Liver (tissue), 9 donors: ENCODE data around the gene NTN1. TPM values are rescaled to one million over a fixed set of nuclear protein-coding genes. Genes with fewer than 3 reads are reported as not detected.

Experiments
- DNase-seq: peaks from one replicate; pipeline ENCODE4 v3.0.0-alpha.2; 2017; ENCODE audit warnings: low spot score
- H3K27ac ChIP-seq, 2 donors: one replicate each; pipeline ENCODE4 v1.7.0; 2013; ENCODE audit warnings: inconsistent platforms in 2 of 2, low read length in 2 of 2, control low read depth in 1 of 2, low read depth in 1 of 2, mild to moderate bottlenecking in 1 of 2
- H3K27me3 ChIP-seq, 4 donors: one replicate each; pipeline versions ENCODE4 v1.6.1 to v1.7.0; 2013; ENCODE audit warnings: low read length in 3 of 4, inconsistent platforms in 1 of 4, mild to moderate bottlenecking in 1 of 4, moderate library complexity in 1 of 4; ENCODE audit not compliant: control insufficient read depth in 4 of 4, insufficient read depth in 4 of 4
- H3K36me3 ChIP-seq, 4 donors: one replicate each; pipeline versions ENCODE4 v1.6.1 to v1.7.0; 2013; ENCODE audit warnings: low read length in 3 of 4, mild to moderate bottlenecking in 3 of 4, low read depth in 1 of 4, moderate library complexity in 1 of 4; ENCODE audit not compliant: control insufficient read depth in 4 of 4, insufficient read depth in 3 of 4
- H3K4me1 ChIP-seq, 4 donors: one replicate each; pipeline versions ENCODE4 v1.6.1 to v1.7.0; 2013; ENCODE audit warnings: low read length in 3 of 4, mild to moderate bottlenecking in 3 of 4, moderate library complexity in 1 of 4; ENCODE audit not compliant: control insufficient read depth in 4 of 4, insufficient read depth in 4 of 4
- H3K4me3 ChIP-seq, 3 donors: one replicate each; pipeline versions ENCODE4 v1.6.1 to v1.7.0; 2013; ENCODE audit warnings: low read length in 3 of 3, control low read depth in 1 of 3, low read depth in 1 of 3, mild to moderate bottlenecking in 1 of 3
- H3K9ac ChIP-seq, 2 donors: one replicate each; pipeline ENCODE4 v1.7.0; 2013; ENCODE audit warnings: low read length in 2 of 2, mild to moderate bottlenecking in 2 of 2, moderate library complexity in 2 of 2, control low read depth in 1 of 2, low read depth in 1 of 2
- H3K9me3 ChIP-seq, 4 donors: one replicate each; pipeline versions ENCODE4 v1.6.1 to v1.7.0; 2013; ENCODE audit warnings: low read length in 3 of 4; ENCODE audit not compliant: control insufficient read depth in 4 of 4
- EGR1 ChIP-seq, 2 donors: IDR thresholded peaks; 2 replicates each; pipeline ENCODE4 v1.6.1; 2016 to 2018; ENCODE audit warnings: antibody characterized with exemption in 2 of 2, low read depth in 2 of 2
- FOXA1 ChIP-seq: IDR thresholded peaks from 2 replicates; pipeline ENCODE4 v1.6.1; 2016; ENCODE audit warnings: antibody characterized with exemption
- FOXA2 ChIP-seq: IDR thresholded peaks from 2 replicates; pipeline ENCODE4 v1.6.1; 2016; ENCODE audit warnings: antibody characterized with exemption
- JUND ChIP-seq, 2 donors: IDR thresholded peaks; 2 replicates each; pipeline ENCODE4 v1.6.1; 2016; ENCODE audit warnings: antibody characterized with exemption in 2 of 2
- MAX ChIP-seq: IDR thresholded peaks from 2 replicates; pipeline ENCODE4 v1.6.1; 2016; ENCODE audit warnings: antibody characterized with exemption
- NR2F2 ChIP-seq: IDR thresholded peaks from 2 replicates; pipeline ENCODE4 v1.6.1; 2016; ENCODE audit warnings: antibody characterized with exemption
- REST ChIP-seq: IDR thresholded peaks from 2 replicates; pipeline ENCODE4 v1.6.1; 2016; ENCODE audit warnings: antibody characterized with exemption, mild to moderate bottlenecking
- TAF1 ChIP-seq: conservative IDR thresholded peaks from 2 replicates; pipeline ENCODE4 v1.6.1; 2016; ENCODE audit warnings: antibody characterized with exemption, mild to moderate bottlenecking
- YY1 ChIP-seq: IDR thresholded peaks from 2 replicates; pipeline ENCODE4 v1.6.1; 2016; ENCODE audit warnings: antibody characterized with exemption, mild to moderate bottlenecking
- ZBTB33 ChIP-seq: IDR thresholded peaks from 2 replicates; pipeline ENCODE4 v1.6.1; 2016; ENCODE audit warnings: antibody characterized with exemption
- WGBS: extraction: QIAGEN DNeasy Blood & Tissue Kit; methylation state at CpG from one replicate; pipeline ENCODE4 v1.1.7; 2013; 5-methylcytosine and 5-hydroxymethylcytosine counted together
- polyA plus RNA-seq, 2 donors: library from polyadenylated mRNA; stranded (reverse) in 1 of 2; unstranded in 1 of 2; fragments of 200-250 nt in 1 of 2; fragments of >200 nt in 1 of 2; fragmentation: Nextera tagmentation in 1 of 2; extraction: Ambion mirVana in 1 of 2; gene quantifications; one replicate each; pipeline versions ENCODE4 v1.2.1 to v1.2.3, GENCODE V29; 2013 to 2015
- total RNA-seq, 2 donors: library from RNA; depleted of rRNA; stranded (reverse); fragments of >200 nt; gene quantifications; one replicate each; pipeline ENCODE4 v1.2.3, GENCODE V29; 2014
- donor health status: healthy.
- donor health status: healthy.
- donor health status: healthy.
- donor health status: healthy.
- donor health status: healthy.

The NTN1 gene
- total and polyA plus RNA-seq, 4 donors: 0.14 to 8.7 (median 4.3) TPM

- Histone ChIP-seq H3K27ac (no peak overlapping the region), H3K36me3 (peaks cover 0 to 3% (median 1%) of the 10 kb centered on the region in 4 donors), H3K4me3 (no peak overlapping the region), H3K4me1 (no peaks in the 10 kb centered on the region), H3K9me3 (no peaks in the 10 kb centered on the region), H3K27me3 (no peaks in the 10 kb centered on the region), H3K9ac (no peak overlapping the region)
- WGBS: 85% methylated on average over 34 of the region's 34 CpGs
- no peak for DNase-seq
- TF ChIP-seq NR2F2 (no peak), TAF1 (no peak), YY1 (no peak), EGR1 (IDR thresholded peaks at IDR 0.05; ENCODE audit: low read depth in 2 of 2) (no peak), REST (no peak), MAX (no peak), ZBTB33 (no peak)
Observed at GRCh38 chr17:9226130-9226793, 205.0 kb downstream of the NTN1 start.

- DNase-seq: no peak
Observed at GRCh38 chr17:9226794-9227135, 205.5 kb downstream of the NTN1 start.

More at GRCh38 chr17:9226794-9227135, 205.5 kb downstream of the NTN1 start:
- H3K9me3 ChIP-seq: no peaks in the 10 kb centered on the region
- H3K9ac ChIP-seq: no peak overlapping the region
- H3K4me1 ChIP-seq: no peaks in the 10 kb centered on the region
- no peak overlapping the region for H3K4me3 ChIP-seq
- peaks cover 0 to 3% (median 0%) of the 10 kb centered on the region in 4 donors for H3K36me3 ChIP-seq
- no peaks in the 10 kb centered on the region for H3K27me3 ChIP-seq
- TF ChIP-seq FOXA2: no peak
- TF ChIP-seq EGR1 (IDR thresholded peaks at IDR 0.05; ENCODE audit: low read depth in 2 of 2): no peak
- TF ChIP-seq YY1: no peak
- no peak for TF ChIP-seq NR2F2
- TF ChIP-seq FOXA1: no peak
- TF ChIP-seq ZBTB33: no peak
- TF ChIP-seq JUND (IDR thresholded peaks at IDR 0.05): no peak
- no peak for TF ChIP-seq REST
- WGBS: 69% methylated on average over 14 of the region's 14 CpGs
- H3K27ac ChIP-seq: no peak overlapping the region
